Fibroblast of villous mesenchyme (primary cell): ENCODE results near the gene SEMA4B. TPM values are rescaled to one million over a fixed set of nuclear protein-coding genes. Genes with fewer than 3 reads are reported as not detected.
"Not testable (repeated sequence)": the region's sequence is repeated elsewhere in the genome, so short reads cannot be mapped to it uniquely, and the experiment has no call there.

Source experiments
- DNase-seq: peaks from one replicate; pipeline ENCODE4 v3.0.0-alpha.2; 2010; ENCODE audit warnings: low read depth
- H3K4me3 ChIP-seq: 2 replicates; pipeline ENCODE4 v1.5.1; 2011; ENCODE audit warnings: low read depth, mild to moderate bottlenecking, low read length
- total RNA-seq: library from RNA; depleted of rRNA; stranded (reverse); fragments of >200 nt; gene quantifications from 2 replicates; pipeline ENCODE4 v1.2.3, GENCODE V29; 2012
- TF ChIP-seq, protein P1 (sequence below): IDR thresholded peaks from 2 replicates; pipeline ENCODE4 v1.5.1; 2012; ENCODE audit warnings: low read depth, mild to moderate bottlenecking, low read length; ENCODE audit not compliant: insufficient read depth

The SEMA4B gene
- total RNA-seq, 1 donor, result 16.4 TPM

DNA sequence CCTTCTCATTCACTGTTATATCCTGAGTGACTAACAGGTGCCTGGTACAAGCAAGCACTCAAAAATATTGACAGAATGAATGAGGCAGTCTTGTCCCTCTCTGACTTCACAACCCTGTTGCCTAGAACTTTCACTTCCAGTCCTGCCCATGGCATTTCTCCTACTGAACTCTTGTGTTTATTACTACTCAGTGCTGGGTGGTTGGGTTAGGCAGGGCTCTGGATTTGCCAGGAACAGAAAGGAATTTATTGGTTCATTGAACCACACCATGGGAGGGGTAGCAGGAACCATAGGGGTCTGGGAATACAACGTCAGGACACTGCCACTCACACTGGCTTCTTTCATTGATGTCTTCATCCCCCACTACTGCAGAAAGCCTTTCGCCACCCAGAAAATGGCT, 41.9 kb upstream of the SEMA4B start:
- no peak overlapping the region for H3K4me3 ChIP-seq
- peak; percentile 7 for DNase-seq
- TF ChIP-seq, protein P1, sequence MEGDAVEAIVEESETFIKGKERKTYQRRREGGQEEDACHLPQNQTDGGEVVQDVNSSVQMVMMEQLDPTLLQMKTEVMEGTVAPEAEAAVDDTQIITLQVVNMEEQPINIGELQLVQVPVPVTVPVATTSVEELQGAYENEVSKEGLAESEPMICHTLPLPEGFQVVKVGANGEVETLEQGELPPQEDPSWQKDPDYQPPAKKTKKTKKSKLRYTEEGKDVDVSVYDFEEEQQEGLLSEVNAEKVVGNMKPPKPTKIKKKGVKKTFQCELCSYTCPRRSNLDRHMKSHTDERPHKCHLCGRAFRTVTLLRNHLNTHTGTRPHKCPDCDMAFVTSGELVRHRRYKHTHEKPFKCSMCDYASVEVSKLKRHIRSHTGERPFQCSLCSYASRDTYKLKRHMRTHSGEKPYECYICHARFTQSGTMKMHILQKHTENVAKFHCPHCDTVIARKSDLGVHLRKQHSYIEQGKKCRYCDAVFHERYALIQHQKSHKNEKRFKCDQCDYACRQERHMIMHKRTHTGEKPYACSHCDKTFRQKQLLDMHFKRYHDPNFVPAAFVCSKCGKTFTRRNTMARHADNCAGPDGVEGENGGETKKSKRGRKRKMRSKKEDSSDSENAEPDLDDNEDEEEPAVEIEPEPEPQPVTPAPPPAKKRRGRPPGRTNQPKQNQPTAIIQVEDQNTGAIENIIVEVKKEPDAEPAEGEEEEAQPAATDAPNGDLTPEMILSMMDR, result no peak

DNA sequence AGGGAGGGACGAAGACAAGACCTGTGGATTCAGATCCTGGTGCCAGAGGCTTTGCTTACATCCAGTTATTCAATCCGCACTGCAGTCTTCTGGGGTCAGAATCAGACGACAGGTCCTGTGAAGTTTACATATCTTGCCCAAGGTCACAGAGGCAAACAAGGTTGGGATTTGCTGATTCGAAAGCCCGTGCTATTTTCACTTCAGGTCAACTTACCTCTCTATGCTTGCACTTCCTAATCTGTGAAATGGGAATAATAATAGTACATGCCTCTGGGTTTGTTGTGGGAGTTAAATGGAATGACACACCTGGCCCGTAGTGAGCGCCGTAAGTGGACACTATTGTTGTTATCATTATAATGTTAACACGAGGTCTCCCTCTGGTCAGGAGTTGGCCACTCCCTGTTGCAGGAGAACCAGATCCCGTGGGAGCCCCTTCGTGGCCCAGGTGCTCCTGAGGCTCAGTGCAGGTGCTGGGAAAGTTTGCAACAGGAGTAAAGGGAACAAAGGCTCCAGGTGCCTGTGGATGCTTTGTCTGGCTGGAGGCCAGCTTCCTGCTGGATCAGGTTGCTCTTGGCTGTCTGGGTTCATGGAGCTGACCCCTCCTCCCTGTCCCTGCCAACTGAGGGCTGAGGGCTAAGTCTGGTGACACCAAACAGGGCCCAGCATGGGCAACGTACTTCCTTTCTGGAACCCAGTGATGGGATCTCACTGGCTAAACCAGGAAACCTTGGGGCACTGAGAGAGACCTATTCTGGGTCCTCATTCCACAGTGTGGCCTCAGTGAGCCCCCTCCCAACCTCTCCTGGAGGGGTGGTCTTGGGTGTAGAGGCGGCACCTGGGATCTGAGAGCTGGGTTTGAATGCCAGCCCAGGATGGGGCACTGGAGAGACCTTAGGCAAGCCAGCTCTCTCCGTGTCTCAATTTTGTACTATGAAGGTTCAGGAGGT, 40.1 kb upstream of the SEMA4B start:
- no peak overlapping the region for H3K4me3 ChIP-seq
- no peak for DNase-seq
- TF ChIP-seq, protein P1, result no peak

DNA sequence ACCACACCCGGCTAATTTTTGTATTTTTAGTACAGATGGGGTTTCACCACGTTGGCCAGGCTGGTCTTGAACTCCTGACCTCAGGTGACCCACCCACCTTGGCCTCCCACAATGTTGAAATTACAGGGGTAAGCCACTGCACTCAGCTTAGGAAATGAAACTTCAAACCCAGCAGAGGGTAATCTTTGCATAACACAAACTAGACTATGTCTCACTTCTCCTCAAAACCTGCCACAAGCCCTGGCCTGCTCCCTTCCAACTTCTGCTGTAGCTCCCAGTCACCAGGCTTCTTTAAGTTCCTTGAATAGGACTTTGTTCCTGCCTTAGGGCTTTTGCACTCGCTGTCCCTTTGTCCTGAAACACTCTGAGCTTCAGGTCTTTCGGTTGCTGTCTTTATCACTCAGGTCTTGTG, 39.2 kb upstream of the SEMA4B start:
- H3K4me3 ChIP-seq, result no peak overlapping the region
- no peak for DNase-seq
- TF ChIP-seq, protein P1, result no peak

DNA sequence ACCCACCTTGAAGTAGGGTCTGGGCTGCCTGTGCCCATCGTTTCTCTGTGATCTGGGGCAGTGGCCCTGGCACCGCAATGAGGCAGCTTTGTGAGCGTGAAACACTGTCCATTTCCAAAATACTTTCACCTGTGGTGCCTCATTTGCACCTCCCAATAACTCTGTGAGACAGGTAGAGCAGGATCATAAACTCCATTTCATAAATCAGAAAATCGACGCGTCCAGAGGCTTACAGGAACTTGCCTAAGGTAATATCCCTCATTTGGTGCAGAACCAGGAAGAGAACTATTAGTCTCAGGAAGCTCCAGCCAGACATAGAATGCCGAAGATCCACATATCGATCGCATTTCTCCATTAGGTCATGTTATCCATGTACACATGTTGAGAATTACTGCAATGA, 38.2 kb upstream of the SEMA4B start:
- no peak for DNase-seq
- H3K4me3 ChIP-seq, result no peak overlapping the region
- TF ChIP-seq, protein P1, result no peak

DNA sequence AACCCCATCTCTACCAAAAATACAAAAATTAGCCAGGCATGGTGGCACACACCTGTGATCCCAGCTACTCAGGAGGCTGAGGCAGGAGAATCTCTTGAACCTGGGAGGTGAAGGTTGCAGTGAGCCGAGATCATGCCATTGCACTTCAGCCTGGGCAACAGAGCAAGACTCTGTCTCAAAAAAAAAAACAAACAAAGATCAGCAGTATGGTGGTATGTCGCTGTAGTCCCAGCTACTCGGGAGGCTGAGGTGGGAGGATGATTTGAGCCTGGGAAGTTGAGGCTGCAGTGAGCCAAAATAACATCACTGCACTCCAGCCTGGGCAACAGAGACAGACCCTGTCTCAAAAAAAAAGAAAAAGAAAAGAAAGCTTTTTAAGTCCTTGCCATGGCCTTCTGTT, 36.9 kb upstream of the SEMA4B start:
- not testable (repeated sequence) for H3K4me3 ChIP-seq, DNase-seq

DNA sequence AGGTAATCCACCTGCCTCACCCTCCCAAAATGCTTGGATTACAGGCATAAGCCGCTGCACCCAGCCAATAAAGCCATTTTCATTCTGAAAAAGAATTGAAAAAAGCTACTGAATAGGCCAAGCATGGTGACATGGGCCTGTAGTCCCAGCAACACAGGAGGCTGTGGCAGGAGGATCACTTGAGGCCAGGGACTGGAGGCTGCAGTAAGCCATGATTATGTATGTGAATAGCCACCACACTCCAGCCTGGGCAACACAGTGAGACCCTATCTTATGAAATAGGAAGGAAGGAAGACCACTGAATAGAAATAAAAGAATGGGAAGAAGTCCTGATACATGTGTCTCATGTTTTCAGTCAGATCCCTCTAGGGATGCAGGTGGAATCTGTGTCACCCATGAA, 36.0 kb upstream of the SEMA4B start:
- DNase-seq, result no peak
- TF ChIP-seq, protein P1, result no peak
- H3K4me3 ChIP-seq, result no peak overlapping the region

DNA sequence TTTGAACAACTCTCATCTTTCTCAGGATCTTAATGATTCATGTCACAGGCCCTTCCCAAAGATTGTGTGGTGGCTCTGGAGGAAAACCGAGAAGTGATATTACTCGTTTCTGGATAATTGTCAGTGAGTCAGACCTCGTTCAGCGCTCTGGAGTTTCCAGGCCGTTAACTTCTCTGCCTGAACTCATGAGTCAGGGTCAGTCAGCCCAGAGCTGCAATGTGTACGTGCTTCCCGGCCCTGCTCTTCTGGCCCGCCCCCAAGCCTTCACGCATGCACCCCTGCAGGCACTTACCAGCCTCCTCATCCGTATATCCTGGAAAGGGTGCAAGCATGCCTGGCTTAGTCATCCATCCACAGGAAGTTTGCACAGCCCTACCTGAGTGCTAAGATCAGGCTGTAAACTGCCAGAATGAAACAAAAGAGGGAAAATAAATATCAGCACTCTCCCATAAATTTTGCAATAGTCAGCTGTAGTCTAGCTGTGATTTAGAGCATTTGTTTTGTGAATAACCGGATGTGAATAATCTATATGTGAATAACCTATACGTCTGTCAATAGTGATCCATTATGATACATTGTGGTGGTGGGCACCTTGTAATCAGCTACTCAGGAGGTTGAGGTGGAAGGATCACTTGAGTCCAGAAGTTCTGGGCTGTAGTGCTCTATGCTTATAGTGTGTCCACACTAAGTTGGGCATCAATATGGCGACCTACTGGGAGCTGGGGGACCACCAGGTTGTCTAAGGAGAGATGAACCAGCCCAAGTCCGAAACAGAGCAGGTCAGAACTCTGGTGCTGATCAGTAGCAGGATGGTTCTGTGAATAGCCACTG, 35.3 kb upstream of the SEMA4B start:
- H3K4me3 ChIP-seq, result no peak overlapping the region
- TF ChIP-seq, protein P1, result no peak
- DNase-seq, result peak; percentile 95
